ENCODE measurements around the gene REXO5.

Gene REXO5

GRCh38 chr16:20874088-20874581 is 67.8 kb downstream of the REXO5 start:
- no peak for DNase-seq

- no peak for DNase-seq
Observed at GRCh38 chr16:20875355-20875650, 69.0 kb downstream of the REXO5 start.

- DNase-seq = no peak
Observed at GRCh38 chr16:20878682-20879147, 72.4 kb downstream of the REXO5 start.

GRCh38 chr16:20879175-20880040 is 73.1 kb downstream of the REXO5 start:
- no peak for DNase-seq

- no peak for DNase-seq
Observed at GRCh38 chr16:20880867-20881502, 74.7 kb downstream of the REXO5 start.

GRCh38 chr16:20881503-20881878 is 75.2 kb downstream of the REXO5 start:
- no peak for DNase-seq

- no peak for DNase-seq
Observed at GRCh38 chr16:20883554-20884239, 77.4 kb downstream of the REXO5 start.

- no peak for DNase-seq
Observed at GRCh38 chr16:20884240-20884556, 77.9 kb downstream of the REXO5 start.

GRCh38 chr16:20886320-20886719 is 80.0 kb downstream of the REXO5 start:
- no peak for DNase-seq

GRCh38 chr16:20887207-20887606 is 80.9 kb downstream of the REXO5 start:
- DNase-seq = no peak

- DNase-seq = no peak
Observed at GRCh38 chr16:20889625-20890275, 83.4 kb downstream of the REXO5 start.

- no peak for DNase-seq
Observed at GRCh38 chr16:20894388-20894787, 88.1 kb downstream of the REXO5 start.

- no peak for DNase-seq
Observed at GRCh38 chr16:20897253-20897897, 91.0 kb downstream of the REXO5 start.

- no peak for DNase-seq
Observed at GRCh38 chr16:20897922-20898321, 91.6 kb downstream of the REXO5 start.

GRCh38 chr16:20899071-20899470 is 92.7 kb downstream of the REXO5 start:
- DNase-seq = no peak
